Thyroid gland (tissue), 4 donors: ENCODE data around the gene MYRFL.

Experiments used
- CTCF ChIP-seq, 6 experiments: fragments of 200-600 bp in 3 of 6; fragments of 450-650 bp in 3 of 6; sonication (generic) in 3 of 6; IDR thresholded peaks; one replicate each; pipeline ENCODE4 v1.5.1; 2016 to 2019; ENCODE audit warnings: antibody characterized with exemption in 6 of 6, mild to moderate bottlenecking in 2 of 6, inconsistent platforms in 1 of 6, moderate library complexity in 1 of 6
- POLR2A ChIP-seq, 2 donors: fragments of 450-650 bp; IDR thresholded peaks; one replicate each; pipeline ENCODE4 v1.6.1; 2017; ENCODE audit warnings: antibody characterized with exemption in 2 of 2, mild to moderate bottlenecking in 2 of 2, moderate library complexity in 1 of 2

GRCh38 chr12:69918287-69918686, 93.3 kb downstream of the MYRFL start:
- no peak for TF ChIP-seq CTCF (IDR thresholded peaks at IDR 0.05)
- TF ChIP-seq POLR2A (IDR thresholded peaks at IDR 0.05): no peak
